Smooth muscle cell of the brain vasculature (primary cell): ENCODE data around the gene P2RY14.
A peak's percentile ranks its signal among the peaks of the same experiment; 100 is the strongest.
"Not testable (repeated sequence)": the region's sequence is repeated elsewhere in the genome, so short reads cannot be mapped to it uniquely, and the experiment has no call there.

Experiments used
- DNase-seq: peaks from one replicate; pipeline ENCODE4 v3.0.0-alpha.2; 2012; ENCODE audit warnings: low read depth, low spot score

P2RY14 gene

GRCh38 chr3:151262871-151263525 lies 15.3 kb downstream of the P2RY14 start:
- DNase-seq, result no peak

GRCh38 chr3:151259664-151260063 lies 18.7 kb downstream of the P2RY14 start:
- no peak for DNase-seq

DNA sequence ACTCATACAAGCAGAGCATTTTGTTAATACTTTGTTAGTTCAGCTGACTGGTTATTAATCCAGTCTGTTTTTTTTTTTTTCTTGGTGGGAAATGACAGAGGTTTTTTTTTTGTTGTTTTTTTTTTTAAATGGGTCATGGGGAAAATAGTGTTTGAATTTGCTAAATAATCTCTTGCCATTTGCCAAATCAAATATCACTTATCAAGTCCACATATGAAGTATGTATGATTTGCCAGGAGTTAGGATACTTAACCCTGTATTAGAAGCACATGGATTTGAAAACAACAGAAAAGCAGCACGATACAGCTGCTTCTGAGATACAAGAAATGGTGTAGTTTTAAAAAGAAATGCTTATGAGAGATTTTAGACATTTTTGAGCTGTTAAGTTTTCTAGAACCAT lies 21.6 kb downstream of the P2RY14 start:
- DNase-seq, result no peak

- no peak for DNase-seq
Measured at GRCh38 chr3:151248772-151249337, 29.5 kb downstream of the P2RY14 start.

- DNase-seq, result not testable (repeated sequence)
Measured at GRCh38 chr3:151242006-151242405, 36.3 kb downstream of the P2RY14 start.

GRCh38 chr3:151236736-151237135 lies 41.6 kb downstream of the P2RY14 start:
- DNase-seq, result no peak

DNA sequence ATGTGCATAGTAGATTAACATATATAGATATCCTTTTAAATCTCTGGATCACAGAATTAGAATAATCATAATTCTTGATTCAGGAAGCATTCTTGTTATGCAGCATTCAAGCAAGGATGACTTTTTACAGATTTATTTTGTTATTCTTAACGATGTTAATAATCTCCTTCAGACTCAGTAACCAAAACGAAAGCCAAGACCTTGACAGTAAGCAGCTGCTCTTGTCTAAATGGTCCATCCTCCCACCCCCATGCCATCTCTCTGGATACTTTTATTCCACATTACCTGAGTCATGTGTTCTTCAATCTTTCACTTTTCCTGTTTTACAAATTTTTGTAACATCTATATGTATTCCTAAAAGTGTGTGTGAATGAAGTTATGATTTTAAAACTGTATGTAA lies 42.0 kb downstream of the P2RY14 start:
- DNase-seq, result no peak

DNA sequence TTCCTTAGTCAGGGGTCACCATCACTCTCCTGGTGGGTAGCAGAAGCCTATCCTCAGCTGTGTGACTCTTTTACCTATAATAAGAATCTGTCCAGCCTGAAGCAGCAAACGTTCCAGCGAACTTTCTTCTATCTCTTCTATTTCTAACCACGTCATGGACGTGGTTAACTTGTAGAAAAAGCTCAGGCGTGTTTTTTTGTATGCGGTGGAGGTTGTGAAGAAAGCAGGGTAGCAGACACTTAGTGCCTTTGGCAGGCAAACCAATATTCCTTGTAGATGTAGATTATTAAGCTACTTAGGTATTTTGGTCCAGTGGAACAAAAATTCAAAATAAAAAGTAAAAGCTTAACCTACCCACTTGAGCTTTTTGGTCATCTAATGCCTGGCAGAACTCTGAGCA lies 43.5 kb downstream of the P2RY14 start:
- no peak for DNase-seq

DNA sequence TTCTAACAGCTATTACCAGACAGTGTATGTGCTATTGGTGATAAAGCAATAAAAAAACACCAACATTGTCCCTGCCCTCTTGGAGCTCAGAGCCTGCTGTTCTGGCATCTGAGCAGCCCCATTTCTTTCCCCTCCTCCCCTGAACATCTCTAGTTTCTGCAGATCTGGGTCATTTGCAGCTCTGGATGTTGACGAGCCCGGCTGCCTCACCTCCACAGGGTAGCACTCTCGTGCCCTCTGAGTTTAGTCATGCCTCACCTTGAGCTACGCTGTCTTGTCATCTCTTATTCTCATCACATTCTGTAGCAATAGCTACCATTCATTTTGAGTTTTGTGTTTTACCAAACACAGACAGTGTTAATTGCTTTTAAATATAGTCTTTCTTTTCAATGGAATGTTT lies 45.4 kb downstream of the P2RY14 start:
- DNase-seq, result no peak

DNA sequence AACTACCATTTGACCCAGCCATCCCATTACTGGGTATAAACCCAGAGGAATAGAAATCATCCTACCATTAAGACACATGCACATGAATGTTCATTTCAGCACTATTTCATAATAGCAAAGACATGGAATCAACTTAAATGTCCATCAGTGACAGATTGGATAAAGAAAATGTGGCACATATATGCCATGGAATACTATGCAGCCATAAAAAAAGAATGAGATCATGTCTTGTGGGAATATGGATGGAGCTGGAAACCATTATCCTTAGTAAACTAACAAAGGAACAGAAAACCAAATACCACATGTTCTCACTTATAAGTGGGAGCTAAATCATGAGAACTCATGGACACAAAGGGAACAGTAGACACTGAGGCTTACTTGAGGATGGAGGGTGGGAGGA lies 45.9 kb downstream of the P2RY14 start:
- not testable (repeated sequence) for DNase-seq

GRCh38 chr3:151230646-151231045 lies 47.7 kb downstream of the P2RY14 start:
- DNase-seq, result no peak

- peak; percentile 49 for DNase-seq
Measured at GRCh38 chr3:151228666-151229040, 49.7 kb downstream of the P2RY14 start.

DNA sequence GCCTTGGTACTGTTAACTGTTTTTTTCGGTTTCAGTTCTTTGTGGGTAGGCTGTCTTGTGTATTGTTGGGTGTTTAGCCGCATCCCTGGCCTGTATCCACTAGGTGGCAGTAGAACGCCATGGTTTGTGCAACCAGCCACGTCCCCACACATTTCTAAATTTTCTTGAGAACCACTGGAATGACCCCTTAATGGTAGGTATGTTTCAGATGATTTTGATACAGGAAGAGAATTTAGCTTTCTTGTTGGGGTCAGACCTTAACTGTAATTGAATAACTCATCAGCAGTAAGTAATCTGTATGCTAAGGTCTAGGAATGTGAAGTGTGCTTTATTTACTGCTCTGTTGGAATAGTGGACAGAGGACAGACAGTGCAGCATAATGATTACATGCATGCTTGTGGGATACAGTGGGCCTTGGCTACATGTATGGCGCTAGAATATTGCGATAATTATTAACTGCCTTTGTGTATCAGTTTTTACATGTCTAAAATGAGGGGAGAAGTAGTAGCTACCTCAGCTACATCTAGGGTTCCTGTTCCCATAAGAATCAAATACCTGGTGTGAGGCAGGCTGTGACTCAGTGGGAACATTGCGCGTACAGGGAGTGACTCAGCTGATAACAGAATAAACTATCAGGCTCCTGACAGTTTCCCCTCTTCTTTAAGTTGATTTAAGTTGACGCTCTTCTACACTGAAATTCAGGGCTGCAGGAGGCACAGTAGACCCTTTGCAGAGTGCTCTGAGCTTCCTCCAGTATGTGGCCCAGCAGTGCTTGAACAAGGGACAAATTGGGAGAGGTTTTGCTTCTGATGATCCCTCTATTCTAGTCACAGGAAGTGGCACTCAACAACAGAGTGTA lies 50.3 kb downstream of the P2RY14 start:
- peak; percentile 83 for DNase-seq

DNA sequence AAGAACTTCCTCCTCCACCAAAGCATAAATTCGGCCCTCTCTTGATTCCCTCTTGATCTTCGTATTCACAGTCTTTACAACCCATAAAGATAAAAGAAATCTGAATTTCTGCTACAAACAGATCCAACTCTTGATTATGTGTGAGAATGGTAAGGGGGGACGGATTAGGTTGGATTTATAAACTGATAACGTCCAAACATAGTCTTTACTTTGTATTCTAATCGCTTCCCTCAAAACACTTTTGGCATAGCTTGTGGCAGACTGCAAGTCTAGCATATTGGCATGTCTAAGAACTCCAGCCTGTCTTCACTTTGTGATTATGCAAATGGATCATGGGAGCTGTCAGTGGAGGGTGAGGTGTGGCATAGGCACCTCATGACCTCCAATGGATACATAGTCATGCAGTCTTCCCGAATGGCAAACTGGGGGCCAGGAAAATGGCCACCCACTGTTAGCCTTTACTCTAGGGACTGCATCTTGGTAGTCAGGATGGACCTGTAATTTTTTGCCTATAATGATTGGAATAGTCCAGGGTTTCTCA lies 51.0 kb downstream of the P2RY14 start:
- no peak for DNase-seq

DNA sequence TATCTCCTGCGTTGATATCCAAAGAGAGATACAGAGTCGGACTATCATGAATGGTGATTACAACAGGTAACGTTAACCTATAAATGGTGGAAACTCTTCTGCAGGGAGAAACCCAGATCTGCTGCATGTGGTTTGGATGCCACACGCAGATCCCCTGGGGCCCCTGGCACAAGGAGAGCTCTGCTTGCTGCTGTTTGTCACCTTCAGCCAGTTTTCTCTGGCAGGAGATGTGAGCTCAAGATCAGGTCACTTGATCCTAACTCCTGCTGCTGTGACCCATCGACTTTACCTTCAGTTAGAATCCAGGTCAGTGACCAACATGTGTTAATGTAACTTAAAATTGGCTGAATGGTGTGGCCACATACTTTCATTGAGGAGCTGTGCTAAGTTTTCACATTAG lies 51.5 kb downstream of the P2RY14 start:
- no peak for DNase-seq

DNA sequence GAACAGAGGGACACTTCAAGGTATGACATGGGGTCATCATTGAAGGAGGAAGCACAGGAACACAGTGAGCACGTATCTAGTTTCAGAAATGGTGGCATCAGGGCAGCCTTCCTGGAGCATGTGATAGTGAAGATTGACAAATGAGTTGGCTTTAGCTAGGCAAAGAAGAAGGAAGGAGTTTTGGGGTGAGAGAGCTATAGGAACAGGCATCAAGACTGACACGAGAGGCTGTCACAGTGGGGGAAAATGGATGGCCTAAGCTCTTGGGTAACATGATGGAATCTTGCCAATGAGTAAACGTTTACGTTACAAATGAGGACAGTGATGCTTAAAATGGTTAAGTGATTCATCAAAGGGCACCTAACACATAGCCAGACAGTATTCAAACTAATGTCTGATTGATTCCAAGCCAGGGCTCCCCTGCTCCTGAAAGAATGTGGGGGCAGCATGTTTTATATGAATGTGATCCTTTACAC lies 52.2 kb downstream of the P2RY14 start:
- DNase-seq, result no peak

GRCh38 chr3:151225040-151225975 lies 53.0 kb downstream of the P2RY14 start:
- DNase-seq, result no peak

DNA sequence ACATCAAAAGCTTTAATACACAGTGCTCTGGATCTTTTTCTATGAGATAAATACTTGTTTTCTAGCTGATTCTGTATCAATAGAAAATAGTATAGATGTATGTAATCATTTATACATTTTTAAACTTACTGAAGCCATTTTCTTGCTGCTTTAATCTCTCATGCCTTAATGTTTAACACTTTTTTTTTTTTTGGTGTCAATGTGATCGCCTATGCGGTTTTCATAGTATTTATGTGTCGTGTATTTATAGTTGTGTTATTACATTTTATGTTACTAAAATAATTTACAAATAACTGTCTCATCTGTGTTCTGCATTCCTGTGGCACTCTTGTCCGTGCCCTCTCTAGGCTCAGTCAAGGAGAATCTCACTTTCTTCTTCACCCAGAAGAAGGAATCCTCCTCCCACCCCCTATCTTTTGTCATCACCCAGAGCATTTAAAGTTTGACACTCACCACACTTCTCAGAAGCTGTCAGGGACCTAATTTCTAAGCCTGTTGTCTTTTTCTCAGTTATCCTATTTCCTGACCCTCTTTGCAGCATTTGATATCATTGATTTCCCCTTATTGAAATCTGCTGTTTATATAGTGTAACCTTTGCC lies 54.0 kb downstream of the P2RY14 start:
- no peak for DNase-seq

DNA sequence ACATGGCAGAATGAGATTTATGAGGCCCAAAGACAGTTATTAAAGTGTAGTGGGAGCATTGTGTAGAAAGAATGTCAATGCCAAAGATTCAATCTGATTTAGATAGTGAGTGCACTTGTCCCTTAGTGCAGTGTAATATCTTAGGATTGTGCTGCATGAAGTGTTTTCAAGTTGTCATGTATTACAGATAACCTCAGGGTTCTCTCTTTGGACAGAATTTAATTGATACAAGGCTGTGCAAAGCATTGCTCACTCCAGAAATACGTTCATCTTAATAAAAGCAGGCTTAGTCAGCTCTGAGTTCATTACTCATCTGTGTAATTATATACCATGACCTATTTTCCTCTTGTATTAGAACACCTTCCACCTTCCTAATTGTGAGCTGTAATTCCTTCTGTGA lies 59.3 kb downstream of the P2RY14 start:
- no peak for DNase-seq

DNA sequence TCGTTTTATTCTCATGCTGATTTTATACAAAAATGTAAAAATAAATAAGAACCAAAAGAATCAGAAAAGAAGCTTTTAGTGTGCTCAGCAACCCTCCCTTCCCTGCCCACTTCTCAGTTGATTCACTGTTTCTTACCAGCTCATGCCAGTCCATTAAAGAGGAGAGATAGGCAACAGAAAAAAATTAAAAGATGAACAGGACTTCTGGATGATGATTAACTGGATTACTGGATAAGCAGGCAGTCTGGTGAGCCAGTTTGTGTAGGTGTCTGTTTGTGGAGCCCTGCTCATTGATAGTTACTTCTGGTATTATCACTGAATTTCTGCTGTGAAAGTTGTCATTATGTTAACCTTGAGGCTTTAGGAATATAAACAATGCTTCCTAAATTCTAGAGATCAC lies 60.2 kb downstream of the P2RY14 start:
- no peak for DNase-seq
